ENCODE results near the gene RETN. TPM values are rescaled to one million over a fixed set of nuclear protein-coding genes. Genes with fewer than 3 reads are reported as not detected.
A peak's percentile ranks its signal among the peaks of the same experiment; 100 is the strongest.

RETN gene
- total RNA-seq, 2 experiments from 2014 or later = not detected

DNA sequence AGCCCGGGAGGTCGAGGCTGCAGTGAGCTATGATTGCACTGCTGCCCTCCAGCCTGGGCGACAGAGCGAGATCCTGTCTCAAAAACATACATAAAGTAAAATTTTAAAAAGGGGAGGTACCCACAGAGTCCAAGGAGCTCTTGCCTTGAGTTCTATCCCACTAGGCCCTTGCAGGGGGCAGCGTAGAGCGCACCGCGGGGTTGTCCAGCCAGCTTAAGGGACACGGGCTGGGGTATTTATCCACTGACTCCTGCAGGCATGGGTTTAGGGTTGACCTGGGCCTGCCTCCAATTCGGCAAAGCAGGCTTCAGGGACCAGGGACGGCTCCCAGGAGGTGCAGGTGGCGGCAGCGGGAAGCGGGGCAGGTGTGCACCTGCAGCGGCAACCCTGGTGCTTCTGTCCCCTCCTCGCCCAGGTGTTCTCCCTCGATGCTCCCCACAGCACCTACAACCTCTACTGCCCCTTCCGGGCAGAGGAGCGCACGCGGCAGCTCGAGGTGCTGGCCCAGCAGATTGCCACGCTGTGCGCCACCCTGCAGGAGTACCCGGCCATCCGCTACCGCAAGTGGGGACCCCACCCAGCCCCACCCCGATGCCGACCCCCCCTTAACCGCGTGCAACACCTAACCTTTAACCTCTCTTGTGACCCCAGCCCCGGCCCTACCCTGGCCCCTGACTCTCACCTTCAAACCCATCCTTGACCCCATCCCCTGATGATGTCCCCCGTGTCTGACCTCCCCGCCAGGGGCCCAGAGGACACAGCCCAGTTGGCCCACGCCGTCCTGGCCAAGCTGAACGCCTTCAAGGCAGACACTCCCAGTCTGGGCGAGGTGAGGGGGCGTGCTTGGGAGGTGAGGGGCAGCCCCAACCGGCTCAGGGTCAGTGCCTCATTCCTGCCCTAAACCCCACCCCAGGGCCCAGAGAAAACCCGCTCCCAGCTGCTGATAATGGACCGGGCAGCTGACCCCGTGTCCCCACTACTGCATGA lies 27.3 kb upstream of the RETN start:
- DNase-seq (ENCODE audit: low spot score) = no peak
- TF ChIP-seq, protein P1, sequence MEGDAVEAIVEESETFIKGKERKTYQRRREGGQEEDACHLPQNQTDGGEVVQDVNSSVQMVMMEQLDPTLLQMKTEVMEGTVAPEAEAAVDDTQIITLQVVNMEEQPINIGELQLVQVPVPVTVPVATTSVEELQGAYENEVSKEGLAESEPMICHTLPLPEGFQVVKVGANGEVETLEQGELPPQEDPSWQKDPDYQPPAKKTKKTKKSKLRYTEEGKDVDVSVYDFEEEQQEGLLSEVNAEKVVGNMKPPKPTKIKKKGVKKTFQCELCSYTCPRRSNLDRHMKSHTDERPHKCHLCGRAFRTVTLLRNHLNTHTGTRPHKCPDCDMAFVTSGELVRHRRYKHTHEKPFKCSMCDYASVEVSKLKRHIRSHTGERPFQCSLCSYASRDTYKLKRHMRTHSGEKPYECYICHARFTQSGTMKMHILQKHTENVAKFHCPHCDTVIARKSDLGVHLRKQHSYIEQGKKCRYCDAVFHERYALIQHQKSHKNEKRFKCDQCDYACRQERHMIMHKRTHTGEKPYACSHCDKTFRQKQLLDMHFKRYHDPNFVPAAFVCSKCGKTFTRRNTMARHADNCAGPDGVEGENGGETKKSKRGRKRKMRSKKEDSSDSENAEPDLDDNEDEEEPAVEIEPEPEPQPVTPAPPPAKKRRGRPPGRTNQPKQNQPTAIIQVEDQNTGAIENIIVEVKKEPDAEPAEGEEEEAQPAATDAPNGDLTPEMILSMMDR (conservative IDR thresholded peaks at IDR 0.05; ENCODE audit: low read length) = peak; percentile 39; the same call in 1 of the 2 replicates
- TF ChIP-seq EZH2phosphoT487 (IDR thresholded peaks at IDR 0.05; ENCODE audit: borderline replicate concordance, low read depth, low read length) = no peak
- Histone ChIP-seq H3K9me3 (ENCODE audit: low read length) (no peaks in the 10 kb centered on the region), H3K27ac (ENCODE audit: low read depth, low read length, poor library complexity, severe bottlenecking) (no peak overlapping the region), H3K4me2 (ENCODE audit: low read length) (no peak overlapping the region), H3K36me3 (ENCODE audit: insufficient read depth, low read length) (no peaks in the 10 kb centered on the region), H3K4me3 (ENCODE audit: low read depth, low read length, poor library complexity, severe bottlenecking) (no peak overlapping the region), H3K79me2 (ENCODE audit: insufficient read depth, low read depth, low read length) (no peaks in the 10 kb centered on the region; the same call in 1 of the 2 replicates), H2AFZ (ENCODE audit: low read length) (no peak overlapping the region), H3K4me1 (ENCODE audit: insufficient read depth, low read length, poor library complexity, severe bottlenecking) (peaks cover 10% of the 10 kb centered on the region), H4K20me1 (ENCODE audit: insufficient read depth, low read length) (no peaks in the 10 kb centered on the region), H3K9me2 (ENCODE audit: insufficient read depth, low read length) (no peaks in the 10 kb centered on the region)
- no TSS peak for BruUV-seq (replicated peaks)
- POLR2A ChIA-PET = no interaction called here
- intact Hi-C loops (cut with micrococcal nuclease; ENCODE audit: unreplicated experiment) = no loop called here
- CTCF ChIA-PET (ENCODE audit: unreplicated experiment) = interaction anchor here (0.5 to 0.7 kb wide), 2 partner anchors 36 kb away, joined by 3 read pairs; no protein-coding TSS in a partner anchor

DNA sequence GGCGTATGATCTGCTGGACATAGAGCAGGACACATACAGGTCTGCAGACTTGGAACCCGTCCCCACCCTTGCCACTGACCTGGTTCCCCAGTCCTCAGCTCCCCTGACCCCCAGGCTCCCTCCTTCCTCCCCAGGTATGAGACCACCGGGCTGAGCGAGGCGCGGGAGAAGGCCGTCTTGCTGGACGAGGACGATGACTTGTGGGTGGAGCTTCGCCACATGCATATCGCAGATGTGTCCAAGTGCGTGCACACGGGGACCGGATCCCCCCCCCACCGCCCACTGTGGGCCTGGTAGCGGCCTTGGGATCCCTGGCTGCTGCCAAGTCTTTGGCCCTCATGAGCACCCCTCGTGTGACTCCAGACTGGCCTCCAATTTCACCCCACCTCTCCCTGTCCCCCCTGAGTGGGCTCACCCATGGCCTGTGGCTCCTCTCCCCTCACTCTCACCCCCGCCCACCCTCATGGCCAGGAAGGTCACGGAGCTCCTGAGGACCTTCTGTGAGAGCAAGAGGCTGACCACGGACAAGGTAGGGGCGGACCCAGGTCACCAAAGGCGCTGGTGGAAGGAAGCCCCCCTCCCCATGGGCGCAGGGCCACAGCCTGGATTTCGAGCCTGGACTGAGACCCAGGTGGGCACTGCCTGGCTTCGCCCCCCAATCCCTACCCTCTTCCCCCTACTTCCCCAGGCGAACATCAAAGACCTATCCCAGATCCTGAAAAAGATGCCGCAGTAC lies 26.4 kb upstream of the RETN start:
- DNase-seq (ENCODE audit: low spot score) = no peak
- Histone ChIP-seq H3K4me2 (ENCODE audit: low read length) (no peak overlapping the region), H3K27ac (ENCODE audit: low read depth, low read length, poor library complexity, severe bottlenecking) (no peak overlapping the region), H2AFZ (ENCODE audit: low read length) (no peak overlapping the region), H3K36me3 (ENCODE audit: insufficient read depth, low read length) (no peaks in the 10 kb centered on the region), H3K9me2 (ENCODE audit: insufficient read depth, low read length) (no peaks in the 10 kb centered on the region), H3K9me3 (ENCODE audit: low read length) (no peaks in the 10 kb centered on the region), H3K79me2 (ENCODE audit: insufficient read depth, low read depth, low read length) (no peaks in the 10 kb centered on the region; the same call in 1 of the 2 replicates), H4K20me1 (ENCODE audit: insufficient read depth, low read length) (no peaks in the 10 kb centered on the region), H3K4me1 (ENCODE audit: insufficient read depth, low read length, poor library complexity, severe bottlenecking) (peaks cover 8% of the 10 kb centered on the region), H3K4me3 (ENCODE audit: low read depth, low read length, poor library complexity, severe bottlenecking) (no peak overlapping the region)
- intact Hi-C loops (cut with micrococcal nuclease; ENCODE audit: unreplicated experiment) = no loop called here
- ChIA-PET CTCF (ENCODE audit: unreplicated experiment) (interaction anchor here (0.5 kb wide), 1 partner anchor 37 kb away, joined by 3 read pairs; no protein-coding TSS in a partner anchor), POLR2A (no interaction called here)
- BruUV-seq (replicated peaks) = no TSS peak
- TF ChIP-seq EZH2phosphoT487 (IDR thresholded peaks at IDR 0.05; ENCODE audit: borderline replicate concordance, low read depth, low read length) = no peak
- TF ChIP-seq, protein P1 (conservative IDR thresholded peaks at IDR 0.05; ENCODE audit: low read length) = no peak

Measured in OCI-LY7 (cell line).